Measurements from ENCODE around the gene CXorf58.

The CXorf58 gene

GRCh38 chrX:23982891-23983290 lies 75.1 kb downstream of the CXorf58 start:
- ATAC-seq = no peak
- TF ChIP-seq CSRNP3 (CRISPR knock-in tag; IDR thresholded peaks at IDR 0.05) (no peak), TCF4 (CRISPR knock-in tag; IDR thresholded peaks at IDR 0.05; ENCODE audit: borderline replicate concordance) (no peak), ZC3H10 (CRISPR knock-in tag; IDR thresholded peaks at IDR 0.05) (no peak), ZFP3 (CRISPR knock-in tag; IDR thresholded peaks at IDR 0.05) (no peak)
